ENCODE measurements around the gene POC5. TPM values are rescaled to one million over a fixed set of nuclear protein-coding genes. Genes with fewer than 3 reads are reported as not detected.

POC5 gene
- total and polyA plus RNA-seq, 2 of the 4 experiments (the other 2 are of a cell fraction): 6.6 to 12.9 TPM

- TF ChIP-seq USF2 (IDR thresholded peaks at IDR 0.05; ENCODE audit: low read depth, low read length) (no peak), NFE2L2 (IDR thresholded peaks at IDR 0.05; ENCODE audit: low read depth, low read length) (no peak; the same call in 1 of the 2 replicates)
Observed at GRCh38 chr5:75717082-75717922, at the start of gene POC5 (continued).

DNA sequence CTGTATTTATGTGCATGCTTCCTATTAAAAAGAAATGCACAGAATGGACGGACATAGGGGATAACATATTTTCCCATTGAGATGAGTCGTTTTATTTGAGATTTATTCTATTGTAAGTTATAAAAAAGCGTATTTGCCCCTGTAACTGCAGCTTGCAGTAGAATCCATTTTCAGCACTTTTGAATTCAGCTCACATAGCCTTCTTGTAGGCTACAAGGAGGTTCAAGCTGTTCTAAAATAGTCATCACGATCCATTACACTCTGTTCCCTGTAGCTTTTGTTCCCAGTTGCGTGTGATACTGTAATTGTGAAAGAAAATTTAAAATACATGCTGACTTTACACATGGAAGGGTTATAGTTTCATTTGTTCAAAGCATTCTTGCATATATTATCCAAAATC lies 40.9 kb upstream of the POC5 start:
- Histone ChIP-seq H2AFZ (replicated peaks; ENCODE audit: low read length, poor library complexity) (no peak overlapping the region), H3K4ac (ENCODE audit: low read depth, low read length) (no peak overlapping the region), H3K27me3 (ENCODE audit: control insufficient read depth, insufficient read depth, low read length) (no peaks in the 10 kb centered on the region), H2BK5ac (ENCODE audit: low read depth, low read length, poor library complexity, severe bottlenecking) (no peak overlapping the region), H3K4me2 (ENCODE audit: low read depth, low read length) (no peak overlapping the region), H4K5ac (ENCODE audit: low read depth, low read length) (no peak overlapping the region), H3K4me3 (ENCODE audit: insufficient read depth, low read depth, low read length) (no peak overlapping the region), H3K79me1 (ENCODE audit: low read depth in 1 of 2, low read length in 2 of 2) (no peaks in the 10 kb centered on the region), H2AK9ac (replicated peaks; ENCODE audit: low read depth, low read length, poor library complexity) (no peak overlapping the region), H4K91ac (ENCODE audit: insufficient read depth, low read depth, low read length) (no peak overlapping the region), H2BK15ac (ENCODE audit: low read depth, low read length) (no peak overlapping the region), H3K9ac (ENCODE audit: low read depth, low read length) (no peak overlapping the region), H2BK20ac (ENCODE audit: low read depth, low read length) (no peak overlapping the region), H2AK5ac (ENCODE audit: low read depth, low read length) (no peak overlapping the region), H2BK120ac (ENCODE audit: low read depth, low read length) (no peak overlapping the region), H3K9me3 (ENCODE audit: control insufficient read depth, insufficient read depth, low read length) (no peaks in the 10 kb centered on the region), H3K14ac (replicated peaks; ENCODE audit: low read depth, low read length) (no peak overlapping the region), H3K9me1 (ENCODE audit: insufficient read depth, low read length) (no peaks in the 10 kb centered on the region), H4K8ac (ENCODE audit: low read depth in 2 of 2, low read length in 2 of 2) (no peak overlapping the region), H3K18ac (ENCODE audit: low read depth, low read length) (no peak overlapping the region), H3K23ac (ENCODE audit: low read depth, low read length) (no peak overlapping the region), H4K20me1 (ENCODE audit: insufficient read depth, low read length) (no peaks in the 10 kb centered on the region), H3K56ac (ENCODE audit: extremely low read depth, insufficient read depth, low read length) (no peak overlapping the region), H3K27ac (ENCODE audit: insufficient read depth, low read length) (no peak overlapping the region), H3K36me3 (ENCODE audit: control insufficient read depth, insufficient read depth, low read length) (no peaks in the 10 kb centered on the region), H3K4me1 (ENCODE audit: control insufficient read depth, insufficient read depth, low read length) (no peaks in the 10 kb centered on the region)
- WGBS, 2 experiments (ENCODE audit: extremely low coverage in 2 of 2, insufficient read length in 1 of 2): no CpG with 5 or more reads among the region's 5 CpGs
- ATAC-seq (ENCODE audit: low read depth): no peak
- in situ Hi-C loops (cut with MboI; ENCODE audit: low sequenced_read_pairs): no loop called here
- CTCF ChIA-PET: no interaction called here
- intact Hi-C loops (cut with micrococcal nuclease): no loop called here
- no TSS peak for BruUV-seq (replicated peaks)
- DNase-seq: no peak
- POLR2A ChIA-PET (ENCODE audit: unreplicated experiment): no interaction called here
- dilution Hi-C loops (cut with HindIII; ENCODE audit: low sequenced_read_pairs, unreplicated experiment): no loop called here
- no peak for TF ChIP-seq NFE2L2 (IDR thresholded peaks at IDR 0.05; ENCODE audit: low read depth, low read length)
- no peak for TF ChIP-seq BHLHE40 (IDR thresholded peaks at IDR 0.05; ENCODE audit: low read depth, low read length)
- no peak for TF ChIP-seq POLR2A (IDR thresholded peaks at IDR 0.05; ENCODE audit: low read depth, low read length)
- TF ChIP-seq RAD21 (IDR thresholded peaks at IDR 0.05; ENCODE audit: low read length): no peak
- no peak for TF ChIP-seq USF2 (IDR thresholded peaks at IDR 0.05; ENCODE audit: low read depth, low read length)
- TF ChIP-seq, protein P1, sequence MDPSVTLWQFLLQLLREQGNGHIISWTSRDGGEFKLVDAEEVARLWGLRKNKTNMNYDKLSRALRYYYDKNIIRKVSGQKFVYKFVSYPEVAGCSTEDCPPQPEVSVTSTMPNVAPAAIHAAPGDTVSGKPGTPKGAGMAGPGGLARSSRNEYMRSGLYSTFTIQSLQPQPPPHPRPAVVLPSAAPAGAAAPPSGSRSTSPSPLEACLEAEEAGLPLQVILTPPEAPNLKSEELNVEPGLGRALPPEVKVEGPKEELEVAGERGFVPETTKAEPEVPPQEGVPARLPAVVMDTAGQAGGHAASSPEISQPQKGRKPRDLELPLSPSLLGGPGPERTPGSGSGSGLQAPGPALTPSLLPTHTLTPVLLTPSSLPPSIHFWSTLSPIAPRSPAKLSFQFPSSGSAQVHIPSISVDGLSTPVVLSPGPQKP (IDR thresholded peaks at IDR 0.05; ENCODE audit: borderline replicate concordance, low read depth, low read length): no peak
- no peak for TF ChIP-seq MAZ (IDR thresholded peaks at IDR 0.05; ENCODE audit: borderline replicate concordance, low read depth, low read length)
- no peak for TF ChIP-seq CHD1 (IDR thresholded peaks at IDR 0.05; ENCODE audit: low read depth, low read length)
- TF ChIP-seq RCOR1 (IDR thresholded peaks at IDR 0.05; ENCODE audit: insufficient replicate concordance, low read length): no peak
- no peak for TF ChIP-seq CTCF (conservative IDR thresholded peaks at IDR 0.05; ENCODE audit: low read depth, low read length)
- no peak for TF ChIP-seq SMC3 (IDR thresholded peaks at IDR 0.05; ENCODE audit: low read depth, low read length)

Measured in IMR-90 (cell line).